Measurements from ENCODE around the gene TFAP2C. TPM values are rescaled to one million over a fixed set of nuclear protein-coding genes. Genes with fewer than 3 reads are reported as not detected.

Gene TFAP2C
- total and polyA plus RNA-seq, 2 experiments from 2014 or later, result 11.9 to 14.3 TPM

DNA sequence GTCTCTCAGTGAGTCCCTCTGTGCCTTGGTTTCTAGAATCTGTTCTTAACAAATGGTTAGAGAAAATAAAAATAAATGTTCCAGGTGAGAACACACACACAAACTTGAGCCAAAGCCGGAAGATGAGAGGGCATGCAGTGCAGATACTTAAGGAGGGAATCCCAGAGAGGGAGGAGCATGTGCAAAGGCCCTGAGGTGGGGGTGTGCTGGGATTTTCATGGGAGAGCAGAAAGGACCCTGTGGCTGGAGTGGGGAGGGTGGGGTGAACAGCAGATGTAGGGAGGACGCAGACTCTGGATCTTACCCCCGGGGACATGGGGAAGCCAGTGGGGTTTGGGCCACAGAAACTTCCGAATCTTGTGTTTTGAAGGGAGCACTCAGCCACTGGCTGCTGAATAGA is 17.5 kb downstream of the TFAP2C start:
- no peak overlapping the region for H3K4me2 ChIP-seq
- no peak overlapping the region for H3K4me3 ChIP-seq
- Mint-ChIP-seq H3K27ac (no peak overlapping the region), H3K4me3 (no peak overlapping the region), H3K9me3 (no peaks in the 10 kb centered on the region; the same call in 2 of the 3 replicates), H3K36me3 (ENCODE audit: low read depth) (peaks cover 8% of the 10 kb centered on the region; the same call in 2 of the 3 replicates), H3K4me1 (no peaks in the 10 kb centered on the region), H3K27me3 (ENCODE audit: insufficient read depth, low read depth, poor library complexity) (peaks cover 5% of the 10 kb centered on the region)
- H3K79me2 ChIP-seq (replicated peaks; ENCODE audit: insufficient read depth), result no peaks in the 10 kb centered on the region
- TF ChIP-seq ZNF331 (CRISPR knock-in tag; IDR thresholded peaks at IDR 0.05; ENCODE audit: low read depth), result no peak
- TF ChIP-seq NANOG (IDR thresholded peaks at IDR 0.05; ENCODE audit: borderline replicate concordance), result no peak
- TF ChIP-seq, protein P1, sequence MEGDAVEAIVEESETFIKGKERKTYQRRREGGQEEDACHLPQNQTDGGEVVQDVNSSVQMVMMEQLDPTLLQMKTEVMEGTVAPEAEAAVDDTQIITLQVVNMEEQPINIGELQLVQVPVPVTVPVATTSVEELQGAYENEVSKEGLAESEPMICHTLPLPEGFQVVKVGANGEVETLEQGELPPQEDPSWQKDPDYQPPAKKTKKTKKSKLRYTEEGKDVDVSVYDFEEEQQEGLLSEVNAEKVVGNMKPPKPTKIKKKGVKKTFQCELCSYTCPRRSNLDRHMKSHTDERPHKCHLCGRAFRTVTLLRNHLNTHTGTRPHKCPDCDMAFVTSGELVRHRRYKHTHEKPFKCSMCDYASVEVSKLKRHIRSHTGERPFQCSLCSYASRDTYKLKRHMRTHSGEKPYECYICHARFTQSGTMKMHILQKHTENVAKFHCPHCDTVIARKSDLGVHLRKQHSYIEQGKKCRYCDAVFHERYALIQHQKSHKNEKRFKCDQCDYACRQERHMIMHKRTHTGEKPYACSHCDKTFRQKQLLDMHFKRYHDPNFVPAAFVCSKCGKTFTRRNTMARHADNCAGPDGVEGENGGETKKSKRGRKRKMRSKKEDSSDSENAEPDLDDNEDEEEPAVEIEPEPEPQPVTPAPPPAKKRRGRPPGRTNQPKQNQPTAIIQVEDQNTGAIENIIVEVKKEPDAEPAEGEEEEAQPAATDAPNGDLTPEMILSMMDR (conservative IDR thresholded peaks at IDR 0.05; ENCODE audit: low read depth in 2 of 2), result no peak
- no peaks in the 10 kb centered on the region for H3F3A ChIP-seq (replicated peaks; ENCODE audit: low read depth)
- H3K9me2 ChIP-seq (ENCODE audit: insufficient read depth), result no peaks in the 10 kb centered on the region
- DNase-seq (ENCODE audit: low spot score), result no peak
- no peak for ATAC-seq
- no peaks in the 10 kb centered on the region for H4K20me1 ChIP-seq (replicated peaks; ENCODE audit: insufficient read depth)
- no peak overlapping the region for H2AFZ ChIP-seq
- no peaks in the 10 kb centered on the region for H3K4me1 ChIP-seq (ENCODE audit: insufficient read depth)
- H3K36me3 ChIP-seq (ENCODE audit: insufficient read depth), result 0 out of 2 replicates have a peak, but pooled peaks cover 8% of the 10 kb centered on the region
- no peak overlapping the region for H3K27ac ChIP-seq (ENCODE audit: low read depth)
- H3K27me3 ChIP-seq (ENCODE audit: insufficient read depth), result no peaks in the 10 kb centered on the region

GRCh38 chr20:56653211-56653610 is 24.1 kb downstream of the TFAP2C start:
- H3K9me2 ChIP-seq (ENCODE audit: insufficient read depth), result no peaks in the 10 kb centered on the region
- TF ChIP-seq, protein P2, sequence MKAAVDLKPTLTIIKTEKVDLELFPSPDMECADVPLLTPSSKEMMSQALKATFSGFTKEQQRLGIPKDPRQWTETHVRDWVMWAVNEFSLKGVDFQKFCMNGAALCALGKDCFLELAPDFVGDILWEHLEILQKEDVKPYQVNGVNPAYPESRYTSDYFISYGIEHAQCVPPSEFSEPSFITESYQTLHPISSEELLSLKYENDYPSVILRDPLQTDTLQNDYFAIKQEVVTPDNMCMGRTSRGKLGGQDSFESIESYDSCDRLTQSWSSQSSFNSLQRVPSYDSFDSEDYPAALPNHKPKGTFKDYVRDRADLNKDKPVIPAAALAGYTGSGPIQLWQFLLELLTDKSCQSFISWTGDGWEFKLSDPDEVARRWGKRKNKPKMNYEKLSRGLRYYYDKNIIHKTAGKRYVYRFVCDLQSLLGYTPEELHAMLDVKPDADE (IDR thresholded peaks at IDR 0.05), result no peak
- TF ChIP-seq CREB1 (CRISPR knock-in tag; IDR thresholded peaks at IDR 0.05; ENCODE audit: low read depth), result no peak
- Mint-ChIP-seq H3K36me3 (ENCODE audit: low read depth) (no peaks in the 10 kb centered on the region), H3K9me3 (peaks cover 2% of the 10 kb centered on the region; the same call in 1 of the 3 replicates), H3K4me1 (no peaks in the 10 kb centered on the region; the same call in 2 of the 3 replicates), H3K27me3 (ENCODE audit: insufficient read depth, low read depth, poor library complexity) (peaks cover 9% of the 10 kb centered on the region), H3K27ac (no peak overlapping the region), H3K4me3 (no peak overlapping the region)
- no peak overlapping the region for H3K27ac ChIP-seq (ENCODE audit: low read depth)
- no peaks in the 10 kb centered on the region for H3K36me3 ChIP-seq (ENCODE audit: insufficient read depth)
- no peaks in the 10 kb centered on the region for H3K79me2 ChIP-seq (replicated peaks; ENCODE audit: insufficient read depth)
- no peak overlapping the region for H3K4me2 ChIP-seq
- DNase-seq (ENCODE audit: low spot score) (no peak), ATAC-seq (no peak)
- no peak overlapping the region for H3K4me3 ChIP-seq
- no peak overlapping the region for H2AFZ ChIP-seq
- H3K27me3 ChIP-seq (ENCODE audit: insufficient read depth), result no peaks in the 10 kb centered on the region
- H3K4me1 ChIP-seq (ENCODE audit: insufficient read depth), result no peaks in the 10 kb centered on the region
- no peaks in the 10 kb centered on the region for H3F3A ChIP-seq (replicated peaks; ENCODE audit: low read depth)
- no peaks in the 10 kb centered on the region; the same call in 1 of the 2 replicates for H4K20me1 ChIP-seq (replicated peaks; ENCODE audit: insufficient read depth)

DNA sequence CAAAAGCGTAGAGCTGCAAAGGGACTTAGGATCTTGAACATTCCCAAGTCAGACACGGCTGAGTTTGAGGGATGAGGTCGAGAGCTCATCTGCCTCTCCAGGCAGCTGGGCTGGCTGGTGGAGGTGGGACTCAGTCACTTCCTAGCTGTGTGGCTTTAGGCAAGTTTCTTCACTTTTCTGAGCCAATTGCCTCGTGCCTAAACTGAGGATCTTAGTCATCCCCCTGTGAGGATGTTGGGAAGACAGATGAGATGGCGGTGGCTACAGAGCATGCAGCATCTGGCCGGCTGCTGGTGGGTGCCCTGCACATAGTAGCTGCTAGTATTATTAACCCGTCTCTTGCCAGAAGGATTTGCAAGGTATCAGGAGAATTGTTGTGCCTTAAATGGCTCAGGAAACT is 27.5 kb downstream of the TFAP2C start:
- H3K4me3 ChIP-seq, result no peak overlapping the region
- no peaks in the 10 kb centered on the region; the same call in 1 of the 2 replicates for H4K20me1 ChIP-seq (replicated peaks; ENCODE audit: insufficient read depth)
- no peaks in the 10 kb centered on the region; the same call in 2 of the 3 replicates for H3K4me1 Mint-ChIP-seq
- H2AFZ ChIP-seq, result no peak overlapping the region
- no peaks in the 10 kb centered on the region for H3K4me1 ChIP-seq (ENCODE audit: insufficient read depth)
- H3K36me3 ChIP-seq (ENCODE audit: insufficient read depth), result no peaks in the 10 kb centered on the region
- H3K79me2 ChIP-seq (replicated peaks; ENCODE audit: insufficient read depth), result no peaks in the 10 kb centered on the region
- no peak overlapping the region for H3K27ac ChIP-seq (ENCODE audit: low read depth)
- DNase-seq (ENCODE audit: low spot score) (no peak), ATAC-seq (no peak)
- H3K9me3 Mint-ChIP-seq, result peaks cover 2% of the 10 kb centered on the region; the same call in 1 of the 3 replicates
- H3K9me2 ChIP-seq (ENCODE audit: insufficient read depth), result no peaks in the 10 kb centered on the region
- no peak overlapping the region for H3K4me2 ChIP-seq
- H3K27me3 ChIP-seq (ENCODE audit: insufficient read depth), result no peaks in the 10 kb centered on the region
- no peaks in the 10 kb centered on the region for H3F3A ChIP-seq (replicated peaks; ENCODE audit: low read depth)
- H3K4me3 Mint-ChIP-seq, result no peak overlapping the region
- no peak overlapping the region for H3K27ac Mint-ChIP-seq
- H3K36me3 Mint-ChIP-seq (ENCODE audit: low read depth), result no peaks in the 10 kb centered on the region
- H3K27me3 Mint-ChIP-seq (ENCODE audit: insufficient read depth, low read depth, poor library complexity), result peaks cover 9% of the 10 kb centered on the region
- TF ChIP-seq EZH2 (IDR thresholded peaks at IDR 0.05; ENCODE audit: low read depth, unreplicated experiment) (no peak), NANOG (IDR thresholded peaks at IDR 0.05; ENCODE audit: borderline replicate concordance) (no peak), POLR2AphosphoS5 (IDR thresholded peaks at IDR 0.05; ENCODE audit: low read depth) (no peak), STAT1 (IDR thresholded peaks at IDR 0.05; ENCODE audit: unreplicated experiment) (no peak)
